Uterus (tissue), 2 donors: Measurements from ENCODE around the gene ZNF804B.

Experiments used
- CTCF ChIP-seq, 4 experiments: fragments of 200-600 bp in 2 of 4; fragments of 450-650 bp in 2 of 4; sonication (generic) in 2 of 4; IDR thresholded peaks; one replicate each; pipeline ENCODE4 v1.5.1; 2016 to 2019; ENCODE audit warnings: antibody characterized with exemption in 4 of 4, mild to moderate bottlenecking in 2 of 4, moderate library complexity in 1 of 4
- POLR2A ChIP-seq, 2 donors: fragments of 450-650 bp; IDR thresholded peaks; one replicate each; pipeline ENCODE4 v1.6.1; 2016; ENCODE audit warnings: antibody characterized with exemption in 2 of 2, mild to moderate bottlenecking in 1 of 2, moderate library complexity in 1 of 2

GRCh38 chr7:89264126-89264525 is 504.6 kb downstream of the ZNF804B start:
- TF ChIP-seq CTCF (IDR thresholded peaks at IDR 0.05) (no peak), POLR2A (IDR thresholded peaks at IDR 0.05) (no peak)
